SH-SY5Y (cell line): ENCODE measurements around the gene ALDH2.

Source experiments
- GATA2 ChIP-seq: IDR thresholded peaks from 2 replicates; pipeline ENCODE4 v1.6.1; 2011; ENCODE audit warnings: mild to moderate bottlenecking, low read depth, low read length
- GATA3 ChIP-seq: IDR thresholded peaks from 2 replicates; pipeline ENCODE4 v1.6.1; 2011; ENCODE audit warnings: low read depth, mild to moderate bottlenecking, low read length, moderate library complexity

DNA sequence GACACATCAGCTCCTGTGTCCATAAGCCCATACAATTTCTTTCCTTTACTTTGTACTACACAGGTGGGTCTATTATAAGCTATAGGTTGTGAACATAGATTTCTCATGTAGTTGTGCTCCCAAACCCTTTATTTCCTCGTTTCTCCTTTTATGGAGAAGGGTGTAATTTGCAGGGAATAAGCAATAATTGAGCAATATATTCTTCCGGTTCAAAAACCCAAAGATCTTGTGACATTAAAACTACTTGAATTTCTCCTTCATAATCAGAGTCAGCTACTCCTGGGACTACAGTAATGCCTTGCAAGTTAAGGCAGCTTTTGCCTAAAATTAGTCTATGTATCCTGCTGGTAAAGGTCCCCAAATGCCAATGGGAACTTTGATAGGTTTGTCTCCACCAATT lies 56.2 kb downstream of the ALDH2 start:
- no peak for TF ChIP-seq GATA2
- no peak for TF ChIP-seq GATA3
